Measurements from ENCODE around the gene RNASE8. TPM values are rescaled to one million over a fixed set of nuclear protein-coding genes. Genes with fewer than 3 reads are reported as not detected.

The RNASE8 gene
- total RNA-seq, 1 experiment from 2014 or later = not detected

DNA sequence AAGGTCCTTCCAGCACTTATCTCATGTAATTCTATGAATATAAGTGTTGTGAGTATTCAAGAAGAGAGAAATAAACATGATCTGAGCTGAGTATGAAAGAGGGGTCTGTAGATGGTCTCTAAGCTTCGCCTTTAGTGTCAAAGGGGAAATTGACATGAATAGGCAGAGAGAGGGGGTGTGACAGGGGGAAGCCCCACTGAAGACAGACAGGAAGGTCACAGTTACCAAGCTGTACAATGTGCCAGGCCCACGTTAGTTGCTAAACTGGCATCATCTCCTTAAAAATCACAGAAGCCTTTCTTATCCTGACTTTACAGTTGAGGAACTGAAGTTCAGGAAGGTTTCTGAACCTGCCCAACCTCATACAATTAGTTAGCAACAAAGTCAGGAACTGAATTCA is 20.1 kb downstream of the RNASE8 start:
- no TSS peak for BruUV-seq (replicated peaks)
- in situ Hi-C loops (cut with HindIII; ENCODE audit: low pct_unique_long_range_greater_than_20kb, low sequenced_read_pairs) = no loop called here
- H3K36me3 ChIP-seq (ENCODE audit: control insufficient read depth, insufficient read depth, low read length) = no peaks in the 10 kb centered on the region

DNA sequence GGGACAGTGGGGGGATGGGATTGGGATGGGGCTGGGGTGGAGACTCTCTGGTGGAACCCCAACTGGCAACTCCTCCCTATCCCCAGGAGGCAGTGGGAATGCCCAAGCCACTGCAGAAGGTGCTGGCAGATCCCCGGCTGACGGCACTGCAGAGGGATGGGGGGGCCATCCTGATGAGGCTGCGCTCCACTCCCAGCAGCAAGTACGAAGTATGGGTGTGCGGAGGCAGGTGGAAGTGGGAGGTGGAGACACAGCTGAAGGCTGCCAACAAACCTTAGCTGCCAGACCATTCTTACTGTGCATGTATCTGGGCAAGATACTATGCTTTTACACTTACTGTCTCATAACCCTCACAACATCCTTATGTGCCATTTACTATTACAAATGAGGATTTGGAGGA is 20.7 kb downstream of the RNASE8 start:
- Histone ChIP-seq H3K27ac (ENCODE audit: low read length) (no peak overlapping the region), H3K36me3 (ENCODE audit: control insufficient read depth, insufficient read depth, low read length) (no peaks in the 10 kb centered on the region), H3K4me1 (ENCODE audit: control insufficient read depth, insufficient read depth, low read length) (no peaks in the 10 kb centered on the region), H3K9me3 (ENCODE audit: control insufficient read depth, insufficient read depth, low read depth, low read length) (no peaks in the 10 kb centered on the region), H3K27me3 (ENCODE audit: control insufficient read depth, insufficient read depth, low read length) (no peaks in the 10 kb centered on the region), H3K4me3 (ENCODE audit: low read depth in 2 of 2, low read length in 2 of 2) (no peak overlapping the region)
- POLR2A ChIA-PET = no interaction called here
- TF ChIP-seq TCF7L2 (IDR thresholded peaks at IDR 0.05; ENCODE audit: low read depth, low read length) = no peak
- TF ChIP-seq, protein P1, sequence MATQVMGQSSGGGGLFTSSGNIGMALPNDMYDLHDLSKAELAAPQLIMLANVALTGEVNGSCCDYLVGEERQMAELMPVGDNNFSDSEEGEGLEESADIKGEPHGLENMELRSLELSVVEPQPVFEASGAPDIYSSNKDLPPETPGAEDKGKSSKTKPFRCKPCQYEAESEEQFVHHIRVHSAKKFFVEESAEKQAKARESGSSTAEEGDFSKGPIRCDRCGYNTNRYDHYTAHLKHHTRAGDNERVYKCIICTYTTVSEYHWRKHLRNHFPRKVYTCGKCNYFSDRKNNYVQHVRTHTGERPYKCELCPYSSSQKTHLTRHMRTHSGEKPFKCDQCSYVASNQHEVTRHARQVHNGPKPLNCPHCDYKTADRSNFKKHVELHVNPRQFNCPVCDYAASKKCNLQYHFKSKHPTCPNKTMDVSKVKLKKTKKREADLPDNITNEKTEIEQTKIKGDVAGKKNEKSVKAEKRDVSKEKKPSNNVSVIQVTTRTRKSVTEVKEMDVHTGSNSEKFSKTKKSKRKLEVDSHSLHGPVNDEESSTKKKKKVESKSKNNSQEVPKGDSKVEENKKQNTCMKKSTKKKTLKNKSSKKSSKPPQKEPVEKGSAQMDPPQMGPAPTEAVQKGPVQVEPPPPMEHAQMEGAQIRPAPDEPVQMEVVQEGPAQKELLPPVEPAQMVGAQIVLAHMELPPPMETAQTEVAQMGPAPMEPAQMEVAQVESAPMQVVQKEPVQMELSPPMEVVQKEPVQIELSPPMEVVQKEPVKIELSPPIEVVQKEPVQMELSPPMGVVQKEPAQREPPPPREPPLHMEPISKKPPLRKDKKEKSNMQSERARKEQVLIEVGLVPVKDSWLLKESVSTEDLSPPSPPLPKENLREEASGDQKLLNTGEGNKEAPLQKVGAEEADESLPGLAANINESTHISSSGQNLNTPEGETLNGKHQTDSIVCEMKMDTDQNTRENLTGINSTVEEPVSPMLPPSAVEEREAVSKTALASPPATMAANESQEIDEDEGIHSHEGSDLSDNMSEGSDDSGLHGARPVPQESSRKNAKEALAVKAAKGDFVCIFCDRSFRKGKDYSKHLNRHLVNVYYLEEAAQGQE (IDR thresholded peaks at IDR 0.05; ENCODE audit: insufficient read depth in 1 of 2, low read depth in 2 of 2, low read length in 1 of 2) = no peak
- no peak for TF ChIP-seq POLR2AphosphoS5 (IDR thresholded peaks at IDR 0.05; ENCODE audit: low read depth, low read length)
- TF ChIP-seq, protein P2, sequence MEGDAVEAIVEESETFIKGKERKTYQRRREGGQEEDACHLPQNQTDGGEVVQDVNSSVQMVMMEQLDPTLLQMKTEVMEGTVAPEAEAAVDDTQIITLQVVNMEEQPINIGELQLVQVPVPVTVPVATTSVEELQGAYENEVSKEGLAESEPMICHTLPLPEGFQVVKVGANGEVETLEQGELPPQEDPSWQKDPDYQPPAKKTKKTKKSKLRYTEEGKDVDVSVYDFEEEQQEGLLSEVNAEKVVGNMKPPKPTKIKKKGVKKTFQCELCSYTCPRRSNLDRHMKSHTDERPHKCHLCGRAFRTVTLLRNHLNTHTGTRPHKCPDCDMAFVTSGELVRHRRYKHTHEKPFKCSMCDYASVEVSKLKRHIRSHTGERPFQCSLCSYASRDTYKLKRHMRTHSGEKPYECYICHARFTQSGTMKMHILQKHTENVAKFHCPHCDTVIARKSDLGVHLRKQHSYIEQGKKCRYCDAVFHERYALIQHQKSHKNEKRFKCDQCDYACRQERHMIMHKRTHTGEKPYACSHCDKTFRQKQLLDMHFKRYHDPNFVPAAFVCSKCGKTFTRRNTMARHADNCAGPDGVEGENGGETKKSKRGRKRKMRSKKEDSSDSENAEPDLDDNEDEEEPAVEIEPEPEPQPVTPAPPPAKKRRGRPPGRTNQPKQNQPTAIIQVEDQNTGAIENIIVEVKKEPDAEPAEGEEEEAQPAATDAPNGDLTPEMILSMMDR (IDR thresholded peaks at IDR 0.05) = no peak
- no peak for TF ChIP-seq SIN3A (IDR thresholded peaks at IDR 0.05; ENCODE audit: borderline replicate concordance, insufficient read depth, low read depth, low read length)
- intact Hi-C loops (cut with micrococcal nuclease; ENCODE audit: unreplicated experiment) (no loop called here), in situ Hi-C loops (cut with HindIII; ENCODE audit: low pct_unique_long_range_greater_than_20kb, low sequenced_read_pairs) (no loop called here)
- CTCF ChIA-PET = no interaction called here
- ATAC-seq (no peak), DNase-seq (ENCODE audit: low read depth, low spot score) (no peak)
- no TSS peak for BruUV-seq (replicated peaks)

More for the DNA sequence above, 20.1 kb downstream of the RNASE8 start:
- H3K27ac ChIP-seq (ENCODE audit: low read length) = no peak overlapping the region
- H3K4me3 ChIP-seq (ENCODE audit: low read depth in 2 of 2, low read length in 2 of 2) = no peak overlapping the region
- ChIA-PET CTCF (no interaction called here), POLR2A (no interaction called here)
- intact Hi-C loops (cut with micrococcal nuclease; ENCODE audit: unreplicated experiment) = no loop called here
- no peaks in the 10 kb centered on the region for H3K9me3 ChIP-seq (ENCODE audit: control insufficient read depth, insufficient read depth, low read depth, low read length)
- no peaks in the 10 kb centered on the region for H3K4me1 ChIP-seq (ENCODE audit: control insufficient read depth, insufficient read depth, low read length)
- H3K27me3 ChIP-seq (ENCODE audit: control insufficient read depth, insufficient read depth, low read length) = no peaks in the 10 kb centered on the region
- DNase-seq (ENCODE audit: low read depth, low spot score) = no peak
- ATAC-seq = no peak
- TF ChIP-seq SIN3A (IDR thresholded peaks at IDR 0.05; ENCODE audit: borderline replicate concordance, insufficient read depth, low read depth, low read length) (no peak), POLR2AphosphoS5 (IDR thresholded peaks at IDR 0.05; ENCODE audit: low read depth, low read length) (no peak), TCF7L2 (IDR thresholded peaks at IDR 0.05; ENCODE audit: low read depth, low read length) (no peak)
- TF ChIP-seq, protein P2 (IDR thresholded peaks at IDR 0.05) = no peak
- TF ChIP-seq, protein P1 (IDR thresholded peaks at IDR 0.05; ENCODE audit: insufficient read depth in 1 of 2, low read depth in 2 of 2, low read length in 1 of 2) = no peak

All from Panc1 (cell line).